ENCODE results near the gene FAM111B.

DNA sequence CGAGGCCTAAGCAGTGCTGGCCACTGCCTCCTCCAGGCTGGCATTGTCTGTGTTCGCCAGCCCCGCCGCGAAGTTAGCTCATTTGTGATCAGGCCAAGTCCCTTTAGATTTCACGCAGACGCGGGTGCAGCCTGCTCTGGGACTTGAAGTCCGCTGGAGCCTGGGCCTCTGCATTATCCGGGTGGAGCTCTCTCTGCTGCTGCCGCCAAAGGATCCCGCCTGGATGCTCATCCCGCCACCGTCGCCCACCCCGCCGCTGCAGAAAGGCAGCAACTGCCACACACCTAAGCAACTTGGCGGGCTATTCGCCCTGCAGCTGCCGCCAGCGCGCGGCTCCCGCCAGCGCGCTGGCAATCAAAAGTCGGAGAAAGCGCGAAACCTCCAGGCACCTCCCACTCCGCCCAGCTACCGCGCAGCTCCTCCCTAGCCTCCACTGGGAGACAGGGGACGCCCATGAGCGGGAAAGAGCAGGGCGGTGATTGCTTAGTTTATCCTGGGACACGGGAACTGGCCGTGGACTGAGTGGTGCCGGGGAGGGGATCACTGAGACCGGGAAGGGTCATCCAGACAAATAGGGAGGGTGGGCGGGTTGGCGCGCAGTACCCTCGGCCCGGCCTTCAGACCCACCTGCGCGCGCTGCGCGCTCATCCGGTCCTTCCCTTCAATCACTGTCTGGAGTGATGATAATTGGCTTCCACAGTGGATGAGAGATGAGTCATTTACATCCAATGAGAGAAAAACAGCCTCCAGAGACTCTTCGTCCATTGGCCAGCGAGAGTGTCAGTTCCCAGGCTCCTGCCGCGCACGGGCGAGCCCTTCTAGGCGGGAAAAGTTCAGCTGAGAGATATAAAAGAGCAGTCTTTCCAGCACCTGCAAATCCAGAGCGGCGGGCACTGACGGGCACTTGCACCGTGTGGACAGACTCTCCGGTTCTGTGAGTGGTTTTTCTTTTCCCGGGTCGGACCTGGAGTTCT is at the start of gene FAM111B:
- TF ChIP-seq, protein P1, sequence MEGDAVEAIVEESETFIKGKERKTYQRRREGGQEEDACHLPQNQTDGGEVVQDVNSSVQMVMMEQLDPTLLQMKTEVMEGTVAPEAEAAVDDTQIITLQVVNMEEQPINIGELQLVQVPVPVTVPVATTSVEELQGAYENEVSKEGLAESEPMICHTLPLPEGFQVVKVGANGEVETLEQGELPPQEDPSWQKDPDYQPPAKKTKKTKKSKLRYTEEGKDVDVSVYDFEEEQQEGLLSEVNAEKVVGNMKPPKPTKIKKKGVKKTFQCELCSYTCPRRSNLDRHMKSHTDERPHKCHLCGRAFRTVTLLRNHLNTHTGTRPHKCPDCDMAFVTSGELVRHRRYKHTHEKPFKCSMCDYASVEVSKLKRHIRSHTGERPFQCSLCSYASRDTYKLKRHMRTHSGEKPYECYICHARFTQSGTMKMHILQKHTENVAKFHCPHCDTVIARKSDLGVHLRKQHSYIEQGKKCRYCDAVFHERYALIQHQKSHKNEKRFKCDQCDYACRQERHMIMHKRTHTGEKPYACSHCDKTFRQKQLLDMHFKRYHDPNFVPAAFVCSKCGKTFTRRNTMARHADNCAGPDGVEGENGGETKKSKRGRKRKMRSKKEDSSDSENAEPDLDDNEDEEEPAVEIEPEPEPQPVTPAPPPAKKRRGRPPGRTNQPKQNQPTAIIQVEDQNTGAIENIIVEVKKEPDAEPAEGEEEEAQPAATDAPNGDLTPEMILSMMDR (IDR thresholded peaks at IDR 0.05), result no peak
- TF ChIP-seq POLR2A (IDR thresholded peaks at IDR 0.05) (no peak), POLR2AphosphoS5 (IDR thresholded peaks at IDR 0.05) (no peak)
